ENCODE data around the gene MACROD1. TPM values are rescaled to one million over a fixed set of nuclear protein-coding genes. Genes with fewer than 3 reads are reported as not detected.
"Not testable (repeated sequence)": the region's sequence is repeated elsewhere in the genome, so short reads cannot be mapped to it uniquely, and the experiment has no call there.

Gene MACROD1
- polyA plus RNA-seq, 4 donors = 13.1 to 137 (median 17.8) TPM

DNA sequence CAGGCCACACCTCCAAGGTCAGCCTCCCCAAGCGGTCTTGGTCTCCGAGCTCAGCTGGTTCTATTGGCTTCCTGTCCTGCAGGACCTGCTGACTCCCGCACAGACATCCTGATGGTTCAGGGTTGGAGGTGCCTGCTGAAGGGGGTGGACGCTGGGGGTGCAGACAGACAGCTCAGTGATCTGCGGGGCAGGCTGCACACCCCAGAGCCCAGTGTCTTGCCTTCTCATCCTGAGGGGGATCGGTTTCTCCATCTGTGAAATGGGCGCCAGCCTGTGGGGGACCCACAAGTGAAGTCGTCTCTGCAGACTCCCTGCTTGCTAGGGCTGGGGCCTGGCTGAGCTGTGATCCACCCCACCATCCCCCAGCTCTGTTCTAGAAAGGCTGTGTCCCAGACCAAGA, 116.4 kb downstream of the MACROD1 start:
- H3K9me3 ChIP-seq (ENCODE audit: control insufficient read depth in 2 of 2, insufficient read depth in 1 of 2, low read depth in 1 of 2, low read length in 1 of 2) = no peaks in the 10 kb centered on the region
- DNase-seq (no peak), FAIRE-seq (no peak)
- no peaks in the 10 kb centered on the region for H3K4me1 ChIP-seq (ENCODE audit: control insufficient read depth in 3 of 3, insufficient read depth in 2 of 3, low read depth in 1 of 3, low read length in 2 of 3)
- no peak overlapping the region for H3K4me3 ChIP-seq (ENCODE audit: low read depth in 1 of 3, low read length in 3 of 3)
- H3K36me3 ChIP-seq (ENCODE audit: control insufficient read depth in 3 of 3, insufficient read depth in 2 of 3, low read depth in 1 of 3, low read length in 3 of 3) = peaks cover 0 to 2% (median 0%) of the 10 kb centered on the region in 3 donors
- no peak overlapping the region for H3K27ac ChIP-seq (ENCODE audit: low read depth in 1 of 3, low read length in 2 of 3)
- 94 to 98% (median 94%) methylated on average over 8 of the region's 8 CpGs for WGBS, 3 donors
- H3K27me3 ChIP-seq (ENCODE audit: control insufficient read depth in 3 of 3, insufficient read depth in 3 of 3, low read length in 3 of 3) = no peaks in the 10 kb centered on the region

DNA sequence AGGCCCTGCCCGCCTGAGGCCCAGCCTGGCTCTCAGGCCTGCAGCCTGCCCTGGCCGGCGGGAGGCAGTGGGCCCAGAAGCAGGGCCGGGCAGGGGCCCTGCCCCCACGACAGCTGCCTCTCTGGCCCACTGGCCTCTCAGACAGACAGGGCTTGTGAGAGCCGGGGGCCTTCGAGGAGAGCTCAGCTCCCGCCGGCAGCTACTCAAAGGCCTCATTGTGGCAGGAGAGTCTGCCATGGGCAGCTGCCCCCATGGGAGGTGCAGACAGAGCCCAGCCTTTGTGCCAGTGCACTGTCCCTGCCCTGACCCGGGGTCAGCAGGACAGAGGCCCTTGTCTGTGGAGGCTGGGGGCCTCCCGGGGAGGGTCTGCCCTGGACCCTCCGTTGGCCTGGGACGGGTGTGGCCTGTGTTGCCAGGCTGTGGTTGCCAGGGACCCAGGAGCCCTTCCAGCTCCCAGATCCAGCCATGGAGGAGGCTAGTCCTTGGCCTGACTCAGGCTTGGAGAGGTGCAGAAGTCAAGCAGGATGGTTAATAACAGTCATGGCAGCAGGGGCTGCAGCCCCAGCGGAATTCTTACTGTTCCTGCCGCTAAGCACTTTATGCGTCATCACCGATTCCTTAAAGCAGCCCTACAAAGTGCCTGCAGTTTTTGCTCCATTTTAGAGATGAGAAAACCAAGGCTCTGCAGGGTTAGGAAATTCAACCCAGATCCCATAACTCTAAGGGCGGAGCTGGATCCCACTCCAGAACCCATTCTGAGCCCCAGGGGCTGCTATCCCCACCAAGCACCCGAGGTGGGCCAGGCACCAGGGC, 117.7 kb downstream of the MACROD1 start:
- Histone ChIP-seq H3K9me3 (ENCODE audit: control insufficient read depth in 2 of 2, insufficient read depth in 1 of 2, low read depth in 1 of 2, low read length in 1 of 2) (no peaks in the 10 kb centered on the region), H3K4me1 (ENCODE audit: control insufficient read depth in 3 of 3, insufficient read depth in 2 of 3, low read depth in 1 of 3, low read length in 2 of 3) (no peaks in the 10 kb centered on the region), H3K27me3 (ENCODE audit: control insufficient read depth in 3 of 3, insufficient read depth in 3 of 3, low read length in 3 of 3) (no peaks in the 10 kb centered on the region), H3K36me3 (ENCODE audit: control insufficient read depth in 3 of 3, insufficient read depth in 2 of 3, low read depth in 1 of 3, low read length in 3 of 3) (peaks cover 0 to 2% (median 0%) of the 10 kb centered on the region in 3 donors), H3K4me3 (ENCODE audit: low read depth in 1 of 3, low read length in 3 of 3) (no peak overlapping the region), H3K27ac (ENCODE audit: low read depth in 1 of 3, low read length in 2 of 3) (no peak overlapping the region)
- DNase-seq = no peak
- WGBS, 3 donors = 81 to 86% (median 84%) methylated on average over 17 to 19 of the region's 19 CpGs
- no peak for FAIRE-seq

DNA sequence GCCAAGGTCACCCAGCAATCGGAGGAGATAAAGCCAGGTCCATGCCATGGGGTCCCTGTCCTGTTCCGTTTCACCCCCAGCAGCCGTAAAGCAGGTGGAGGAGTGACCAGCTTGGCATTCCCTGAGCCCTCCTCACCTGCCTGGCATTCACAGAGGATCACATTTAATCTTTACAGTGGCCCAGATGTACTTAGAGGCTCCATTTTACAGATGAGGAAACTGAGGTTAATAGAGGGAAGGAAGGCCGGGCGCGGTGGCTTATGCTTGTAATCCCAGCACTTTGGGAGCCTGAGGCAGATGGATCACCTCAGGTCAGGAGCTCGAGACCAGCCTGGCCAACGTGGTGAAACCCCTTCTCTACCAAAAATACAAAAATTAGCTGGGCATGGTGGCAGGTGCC, 118.5 kb downstream of the MACROD1 start:
- not testable (repeated sequence) for H3K4me1 ChIP-seq (ENCODE audit: control insufficient read depth in 3 of 3, insufficient read depth in 2 of 3, low read depth in 1 of 3, low read length in 2 of 3); FAIRE-seq; H3K27me3 ChIP-seq (ENCODE audit: control insufficient read depth in 3 of 3, insufficient read depth in 3 of 3, low read length in 3 of 3); DNase-seq; H3K36me3 ChIP-seq (ENCODE audit: control insufficient read depth in 3 of 3, insufficient read depth in 2 of 3, low read depth in 1 of 3, low read length in 3 of 3); H3K9me3 ChIP-seq (ENCODE audit: control insufficient read depth in 2 of 2, insufficient read depth in 1 of 2, low read depth in 1 of 2, low read length in 1 of 2); H3K4me3 ChIP-seq (ENCODE audit: low read depth in 1 of 3, low read length in 3 of 3); H3K27ac ChIP-seq (ENCODE audit: low read depth in 1 of 3, low read length in 2 of 3)
- WGBS, 3 donors = 91 to 94% (median 92%) methylated on average over 8 of the region's 8 CpGs

DNA sequence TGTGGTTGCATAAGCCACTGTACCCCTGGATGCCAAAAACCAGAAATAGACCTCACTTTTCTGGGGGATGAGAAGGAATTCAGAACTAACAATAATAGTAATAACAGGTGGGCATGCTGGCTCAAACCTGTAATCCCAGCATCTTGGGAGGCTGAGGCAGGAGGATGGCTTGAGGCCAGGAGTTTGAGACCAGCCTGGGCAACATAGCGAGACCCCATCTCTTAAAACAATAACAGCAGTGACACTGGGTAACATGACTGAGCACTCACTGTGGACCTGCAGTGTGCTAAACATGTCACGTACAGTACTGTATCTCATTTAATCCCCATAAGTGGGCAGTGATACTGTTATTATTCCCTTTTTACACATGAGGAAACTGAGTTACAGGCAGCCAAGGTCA, 120.2 kb downstream of the MACROD1 start:
- peaks cover 0 to 1% (median 0%) of the 10 kb centered on the region in 3 donors for H3K27me3 ChIP-seq (ENCODE audit: control insufficient read depth in 3 of 3, insufficient read depth in 3 of 3, low read length in 3 of 3)
- no peak for DNase-seq
- H3K36me3 ChIP-seq (ENCODE audit: control insufficient read depth in 3 of 3, insufficient read depth in 2 of 3, low read depth in 1 of 3, low read length in 3 of 3) = peaks cover 0 to 2% (median 0%) of the 10 kb centered on the region in 3 donors
- no peak overlapping the region for H3K4me3 ChIP-seq (ENCODE audit: low read depth in 1 of 3, low read length in 3 of 3)
- no peak for FAIRE-seq
- H3K9me3 ChIP-seq (ENCODE audit: control insufficient read depth in 2 of 2, insufficient read depth in 1 of 2, low read depth in 1 of 2, low read length in 1 of 2) = no peaks in the 10 kb centered on the region
- no peak overlapping the region for H3K27ac ChIP-seq (ENCODE audit: low read depth in 1 of 3, low read length in 2 of 3)
- 91 to 98% (median 92%) methylated on average over 2 of the region's 2 CpGs for WGBS, 3 donors
- H3K4me1 ChIP-seq (ENCODE audit: control insufficient read depth in 3 of 3, insufficient read depth in 2 of 3, low read depth in 1 of 3, low read length in 2 of 3) = peaks cover 0 to 3% (median 0%) of the 10 kb centered on the region in 3 donors

DNA sequence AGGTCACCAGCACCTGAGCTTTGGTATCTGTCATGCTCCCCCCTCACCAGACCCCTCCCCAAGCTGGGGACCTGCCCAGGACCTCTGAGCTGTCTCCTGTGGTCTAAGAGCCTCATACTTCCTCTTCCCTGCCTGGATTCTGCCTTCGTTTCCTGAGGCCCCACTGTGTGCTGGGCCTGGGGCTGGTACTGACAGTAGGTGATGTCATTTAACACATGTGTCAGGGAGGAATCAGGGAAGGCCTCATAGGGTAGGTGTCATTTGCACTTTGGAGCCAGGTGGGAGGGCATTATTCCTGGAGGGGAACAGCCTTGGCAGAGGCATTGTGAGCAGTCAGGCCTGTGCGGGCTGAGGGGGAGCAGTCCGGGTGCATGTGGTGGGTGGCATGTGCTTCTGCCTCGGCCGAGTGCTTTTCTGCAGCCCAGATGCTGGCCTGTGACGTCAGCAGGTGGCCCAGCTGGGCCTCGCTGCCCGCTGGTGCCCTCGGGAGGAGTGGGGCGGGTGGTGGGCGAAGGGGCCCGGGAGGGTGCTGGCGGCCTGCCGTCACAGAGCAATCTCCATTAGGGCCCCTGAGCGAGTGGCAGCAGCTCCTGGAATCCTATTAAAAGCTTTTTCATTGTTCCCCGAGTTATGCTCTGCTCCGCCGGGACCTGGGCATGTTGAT, 121.1 kb downstream of the MACROD1 start:
- 78 to 85% (median 81%) methylated on average over 16 to 18 of the region's 18 CpGs for WGBS, 3 donors
- Histone ChIP-seq H3K4me1 (ENCODE audit: control insufficient read depth in 3 of 3, insufficient read depth in 2 of 3, low read depth in 1 of 3, low read length in 2 of 3) (peaks cover 0 to 3% (median 0%) of the 10 kb centered on the region in 3 donors), H3K27ac (ENCODE audit: low read depth in 1 of 3, low read length in 2 of 3) (no peak overlapping the region), H3K27me3 (ENCODE audit: control insufficient read depth in 3 of 3, insufficient read depth in 3 of 3, low read length in 3 of 3) (peaks cover 0 to 3% (median 0%) of the 10 kb centered on the region in 3 donors), H3K4me3 (ENCODE audit: low read depth in 1 of 3, low read length in 3 of 3) (no peak overlapping the region), H3K36me3 (ENCODE audit: control insufficient read depth in 3 of 3, insufficient read depth in 2 of 3, low read depth in 1 of 3, low read length in 3 of 3) (peaks cover 0 to 2% (median 0%) of the 10 kb centered on the region in 3 donors), H3K9me3 (ENCODE audit: control insufficient read depth in 2 of 2, insufficient read depth in 1 of 2, low read depth in 1 of 2, low read length in 1 of 2) (no peaks in the 10 kb centered on the region)
- DNase-seq (no peak), FAIRE-seq (no peak)

DNA sequence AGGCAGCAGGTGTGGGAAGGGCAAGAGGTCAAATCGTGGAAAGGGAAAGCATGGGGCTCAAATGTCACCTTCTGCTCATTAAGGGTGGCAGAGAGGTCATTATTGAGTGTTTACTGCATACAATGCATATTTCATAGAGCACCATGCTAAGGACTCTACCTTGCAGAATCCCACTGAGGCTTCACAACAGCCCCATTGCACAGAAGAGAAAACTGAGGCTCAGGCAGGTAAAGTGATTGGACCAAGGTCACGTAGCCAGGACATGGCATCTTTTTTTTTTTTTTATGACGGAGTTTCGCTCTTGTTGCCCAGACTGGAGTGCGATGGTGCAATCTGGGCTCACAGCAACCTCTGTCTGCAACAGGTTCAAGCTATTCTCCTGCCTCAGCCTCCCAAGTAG, 122.4 kb downstream of the MACROD1 start:
- WGBS, 3 donors = 78 to 85% (median 80%) methylated on average over 5 of the region's 5 CpGs
- no peak for FAIRE-seq

DNA sequence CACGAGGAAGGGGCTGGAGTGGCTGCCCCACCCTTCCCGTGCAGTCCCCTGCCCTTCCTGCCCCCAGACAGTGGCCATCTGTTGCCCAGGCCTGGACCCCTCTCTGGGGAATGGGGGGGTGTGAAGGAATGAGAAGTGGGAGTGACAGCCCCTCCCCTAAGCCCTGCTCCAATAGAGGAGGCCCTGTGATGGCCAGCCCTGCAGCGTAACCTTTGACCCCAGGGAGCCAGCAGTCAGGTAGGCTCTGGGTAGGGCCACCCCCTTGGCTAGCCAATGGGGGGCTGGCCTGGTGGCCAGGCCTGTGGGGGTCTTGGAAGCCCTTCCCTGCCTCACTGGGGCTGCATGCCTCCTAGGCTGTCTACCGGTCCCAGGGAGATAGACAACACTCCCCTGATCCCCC, 123.6 kb downstream of the MACROD1 start:
- DNase-seq = no peak
- H3K9me3 ChIP-seq (ENCODE audit: control insufficient read depth in 2 of 2, insufficient read depth in 1 of 2, low read depth in 1 of 2, low read length in 1 of 2) = no peaks in the 10 kb centered on the region
- 67 to 70% (median 69%) methylated on average over 4 of the region's 4 CpGs for WGBS, 3 donors
- peaks cover 0 to 3% (median 0%) of the 10 kb centered on the region in 3 donors for H3K4me1 ChIP-seq (ENCODE audit: control insufficient read depth in 3 of 3, insufficient read depth in 2 of 3, low read depth in 1 of 3, low read length in 2 of 3)
- H3K4me3 ChIP-seq (ENCODE audit: low read depth in 1 of 3, low read length in 3 of 3) = no peak overlapping the region
- H3K27ac ChIP-seq (ENCODE audit: low read depth in 1 of 3, low read length in 2 of 3) = no peak overlapping the region
- H3K36me3 ChIP-seq (ENCODE audit: control insufficient read depth in 3 of 3, insufficient read depth in 2 of 3, low read depth in 1 of 3, low read length in 3 of 3) = peaks cover 0 to 2% (median 0%) of the 10 kb centered on the region in 3 donors
- peaks cover 4 to 14% (median 4%) of the 10 kb centered on the region in 3 donors for H3K27me3 ChIP-seq (ENCODE audit: control insufficient read depth in 3 of 3, insufficient read depth in 3 of 3, low read length in 3 of 3)
- no peak for FAIRE-seq

More for the DNA sequence above, 122.4 kb downstream of the MACROD1 start:
- Histone ChIP-seq H3K4me1 (ENCODE audit: control insufficient read depth in 3 of 3, insufficient read depth in 2 of 3, low read depth in 1 of 3, low read length in 2 of 3) (peaks cover 0 to 3% (median 0%) of the 10 kb centered on the region in 3 donors), H3K27ac (ENCODE audit: low read depth in 1 of 3, low read length in 2 of 3) (no peak overlapping the region), H3K36me3 (ENCODE audit: control insufficient read depth in 3 of 3, insufficient read depth in 2 of 3, low read depth in 1 of 3, low read length in 3 of 3) (peaks cover 0 to 2% (median 0%) of the 10 kb centered on the region in 3 donors), H3K4me3 (ENCODE audit: low read depth in 1 of 3, low read length in 3 of 3) (no peak overlapping the region), H3K27me3 (ENCODE audit: control insufficient read depth in 3 of 3, insufficient read depth in 3 of 3, low read length in 3 of 3) (peaks cover 0 to 3% (median 0%) of the 10 kb centered on the region in 3 donors), H3K9me3 (ENCODE audit: control insufficient read depth in 2 of 2, insufficient read depth in 1 of 2, low read depth in 1 of 2, low read length in 1 of 2) (no peaks in the 10 kb centered on the region)
- no peak for DNase-seq

DNA sequence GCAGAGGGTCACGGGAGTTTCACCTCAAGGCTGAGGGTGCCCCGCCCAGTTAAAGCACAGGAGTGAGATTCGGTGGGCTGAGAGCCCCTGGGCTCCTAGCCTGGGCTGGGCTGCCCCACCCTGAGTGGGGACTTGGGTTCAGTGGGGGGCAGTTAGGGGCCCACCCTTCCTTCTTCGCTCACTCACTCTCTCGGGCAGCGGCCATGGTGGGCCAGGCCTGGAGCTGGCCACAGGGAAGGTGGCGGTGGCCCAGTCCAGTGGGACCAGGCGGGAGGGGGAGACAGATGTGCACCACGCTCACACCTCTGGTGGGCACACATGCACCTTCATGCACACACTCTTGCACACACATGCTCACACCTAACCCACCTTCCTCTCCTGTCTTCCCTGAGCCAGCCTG, 124.1 kb downstream of the MACROD1 start:
- DNase-seq = no peak
- no peak overlapping the region for H3K27ac ChIP-seq (ENCODE audit: low read depth in 1 of 3, low read length in 2 of 3)
- peaks cover 0 to 2% (median 0%) of the 10 kb centered on the region in 3 donors for H3K36me3 ChIP-seq (ENCODE audit: control insufficient read depth in 3 of 3, insufficient read depth in 2 of 3, low read depth in 1 of 3, low read length in 3 of 3)
- FAIRE-seq = no peak
- H3K9me3 ChIP-seq (ENCODE audit: control insufficient read depth in 2 of 2, insufficient read depth in 1 of 2, low read depth in 1 of 2, low read length in 1 of 2) = no peaks in the 10 kb centered on the region
- WGBS, 3 donors = 91 to 96% (median 92%) methylated on average over 8 to 9 of the region's 9 CpGs
- no peak overlapping the region for H3K4me3 ChIP-seq (ENCODE audit: low read depth in 1 of 3, low read length in 3 of 3)
- peaks cover 4 to 18% (median 6%) of the 10 kb centered on the region in 3 donors for H3K27me3 ChIP-seq (ENCODE audit: control insufficient read depth in 3 of 3, insufficient read depth in 3 of 3, low read length in 3 of 3)
- peaks cover 0 to 3% (median 0%) of the 10 kb centered on the region in 3 donors for H3K4me1 ChIP-seq (ENCODE audit: control insufficient read depth in 3 of 3, insufficient read depth in 2 of 3, low read depth in 1 of 3, low read length in 2 of 3)
